Measurements from ENCODE around the gene LYRM2.

DNA sequence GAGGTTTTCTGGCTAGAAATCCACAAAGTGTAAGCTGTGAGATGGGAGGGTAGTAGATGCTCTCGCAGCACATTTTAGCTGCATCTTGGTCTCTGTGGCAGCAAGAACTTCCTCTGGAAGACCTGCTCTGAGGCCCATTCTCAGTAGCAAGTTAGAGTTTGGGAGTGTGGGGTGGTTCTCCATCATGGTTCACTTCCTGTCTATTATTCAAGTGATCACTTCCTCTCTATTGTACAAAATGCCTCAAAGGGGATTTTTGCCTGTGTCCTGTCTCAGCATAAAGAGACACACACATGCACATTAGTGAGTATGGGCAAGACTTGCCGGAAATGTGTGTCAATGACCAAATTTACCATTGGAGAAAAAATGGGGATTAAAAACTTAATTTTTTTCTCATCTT is 42.5 kb downstream of the LYRM2 start:
- TF ChIP-seq, protein P1, sequence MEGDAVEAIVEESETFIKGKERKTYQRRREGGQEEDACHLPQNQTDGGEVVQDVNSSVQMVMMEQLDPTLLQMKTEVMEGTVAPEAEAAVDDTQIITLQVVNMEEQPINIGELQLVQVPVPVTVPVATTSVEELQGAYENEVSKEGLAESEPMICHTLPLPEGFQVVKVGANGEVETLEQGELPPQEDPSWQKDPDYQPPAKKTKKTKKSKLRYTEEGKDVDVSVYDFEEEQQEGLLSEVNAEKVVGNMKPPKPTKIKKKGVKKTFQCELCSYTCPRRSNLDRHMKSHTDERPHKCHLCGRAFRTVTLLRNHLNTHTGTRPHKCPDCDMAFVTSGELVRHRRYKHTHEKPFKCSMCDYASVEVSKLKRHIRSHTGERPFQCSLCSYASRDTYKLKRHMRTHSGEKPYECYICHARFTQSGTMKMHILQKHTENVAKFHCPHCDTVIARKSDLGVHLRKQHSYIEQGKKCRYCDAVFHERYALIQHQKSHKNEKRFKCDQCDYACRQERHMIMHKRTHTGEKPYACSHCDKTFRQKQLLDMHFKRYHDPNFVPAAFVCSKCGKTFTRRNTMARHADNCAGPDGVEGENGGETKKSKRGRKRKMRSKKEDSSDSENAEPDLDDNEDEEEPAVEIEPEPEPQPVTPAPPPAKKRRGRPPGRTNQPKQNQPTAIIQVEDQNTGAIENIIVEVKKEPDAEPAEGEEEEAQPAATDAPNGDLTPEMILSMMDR (IDR thresholded peaks at IDR 0.05), result no peak
- TF ChIP-seq EP300 (IDR thresholded peaks at IDR 0.05), result no peak
- no peak for TF ChIP-seq POLR2A (IDR thresholded peaks at IDR 0.05)

Measured in tibial nerve (tissue), 4 donors.